A549 (cell line): ENCODE data around the gene KRABD2.

Source experiments
- ATAC-seq, 2 experiments: fragments of 200-7000 bp in 1 of 2; fragments of >200 bp in 1 of 2; cut with Nextera tagmentation in 1 of 2; cut with Tn5 transposase in 1 of 2; 3 replicates each; pipeline versions ENCODE4 v1.8.0 to v1.9.1; 2018 to 2020; ENCODE audit warnings: mild to moderate bottlenecking in 1 of 2, moderate library complexity in 1 of 2
- CTCF ChIA-PET: fragments of 300-600 bp; sonication (Branson Sonifier 250); formaldehyde crosslinking; extraction: SDS; loops from one replicate; lab custom pipeline; 2021; ENCODE audit warnings: antibody characterized with exemption, inconsistent platforms; lab: Yijun Ruan, JAX
- POLR2A ChIA-PET: fragments of 350-600 bp; formaldehyde crosslinking; extraction: SDS; loops from one replicate; lab custom pipeline; 2021; ENCODE audit warnings: antibody characterized with exemption, inconsistent platforms; lab: Yijun Ruan, JAX
- DNase-seq, 2 experiments: peaks; one replicate each; pipeline versions ENCODE4 v3.0.0 to v3.0.0-alpha.2; 2011 to 2016; ENCODE audit warnings: low read depth in 1 of 2, low spot score in 1 of 2
- FAIRE-seq: peaks from 2 replicates; lab custom pipeline; 2011; peaks lifted over from hg19 to GRCh38; lab: Jason Lieb, UNC
- H3K27ac ChIP-seq, 2 experiments: fragments of >200 bp; sonication (Bioruptor Twin); formaldehyde crosslinking; 3 replicates each; pipeline ENCODE4 v1.5.1; 2016 to 2017
- H3K4me1 ChIP-seq: fragments of >200 bp; sonication (Bioruptor Twin); formaldehyde crosslinking; 3 replicates; pipeline ENCODE4 v1.6.1; 2016
- H3K4me2 ChIP-seq: fragments of >200 bp; sonication (Bioruptor Twin); formaldehyde crosslinking; 3 replicates; pipeline ENCODE4 v1.6.1; 2016
- H3K4me3 ChIP-seq: fragments of >200 bp; sonication (Bioruptor Twin); formaldehyde crosslinking; 3 replicates; pipeline ENCODE4 v1.5.1; 2016
- H3K9me3 ChIP-seq: fragments of >200 bp; sonication (Bioruptor Twin); formaldehyde crosslinking; 3 replicates; pipeline ENCODE4 v1.6.1; 2016
- CBX8 ChIP-seq: fragments of 200-600 bp; sonication (generic); IDR thresholded peaks from 2 replicates; pipeline ENCODE4 v1.6.1; 2016
- CEBPB ChIP-seq, 2 experiments: fragments of >200 bp in 1 of 2; sonication (Bioruptor Twin) in 1 of 2; formaldehyde crosslinking in 1 of 2; IDR thresholded peaks; 2 replicates each; pipeline ENCODE4 v1.6.1; 2012 to 2016
- CHD2 ChIP-seq: fragments of 150-350 bp; IDR thresholded peaks from 2 replicates; pipeline ENCODE4 v1.6.1; 2014; ENCODE audit warnings: low read length; ENCODE audit not compliant: partially characterized antibody
- E2F6 ChIP-seq: IDR thresholded peaks from 2 replicates; pipeline ENCODE4 v1.6.1; 2012; ENCODE audit warnings: low read depth, borderline replicate concordance
- EHMT2 ChIP-seq: fragments of 200-600 bp; sonication (generic); IDR thresholded peaks from 2 replicates; pipeline ENCODE4 v1.6.1; 2016; ENCODE audit warnings: antibody characterized with exemption, low read depth, mild to moderate bottlenecking, moderate library complexity
- ELK1 ChIP-seq: fragments of 150-350 bp; IDR thresholded peaks from 2 replicates; pipeline ENCODE4 v1.6.1; 2014; ENCODE audit warnings: low read depth, mild to moderate bottlenecking, low read length
- EP300 ChIP-seq, 2 experiments: fragments of >200 bp; sonication (Bioruptor Twin); formaldehyde crosslinking; IDR thresholded peaks; 2 replicates in 1 of 2; 3 replicates in 1 of 2; pipeline ENCODE4 v1.6.1; 2016 to 2017
- ESRRA ChIP-seq: fragments of 150-350 bp; IDR thresholded peaks from 2 replicates; pipeline ENCODE4 v1.6.1; 2014; ENCODE audit warnings: mild to moderate bottlenecking, low read length, borderline replicate concordance
- HES2 ChIP-seq: fragments of >200 bp; sonication (Bioruptor Twin); formaldehyde crosslinking; IDR thresholded peaks from 2 replicates; pipeline ENCODE4 v1.6.1; 2016
- HOXB13 ChIP-seq: fragments of 250-450 bp; sonication (Bioruptor Pico); IDR thresholded peaks from 2 replicates; pipeline ENCODE4 v1.5.0; 2020; ENCODE audit warnings: low read depth, mild to moderate bottlenecking, moderate library complexity
- JUNB ChIP-seq: fragments of >200 bp; sonication (Bioruptor Twin); formaldehyde crosslinking; IDR thresholded peaks from 2 replicates; pipeline ENCODE4 v1.6.1; 2016
- KDM1A ChIP-seq: fragments of 200-600 bp; sonication (generic); IDR thresholded peaks from 2 replicates; pipeline ENCODE4 v1.6.1; 2016; ENCODE audit warnings: low read depth, mild to moderate bottlenecking
- NR3C1 ChIP-seq: fragments of >200 bp; sonication (Bioruptor Twin); formaldehyde crosslinking; IDR thresholded peaks from 3 replicates; pipeline ENCODE4 v1.6.1; 2017
- RCOR1 ChIP-seq: fragments of 150-350 bp; IDR thresholded peaks from 2 replicates; pipeline ENCODE4 v1.6.1; 2014; ENCODE audit warnings: antibody characterized with exemption, low read length, low read depth
- SMC3 ChIP-seq: fragments of >200 bp; sonication (Bioruptor Twin); formaldehyde crosslinking; IDR thresholded peaks from 3 replicates; pipeline ENCODE4 v1.6.1; 2018; ENCODE audit warnings: inconsistent platforms
- SREBF2 ChIP-seq: fragments of 450-650 bp; IDR thresholded peaks from 2 replicates; pipeline ENCODE4 v1.6.1; 2014; ENCODE audit warnings: mild to moderate bottlenecking, moderate library complexity
- TFCP2L1 ChIP-seq: fragments of 250-450 bp; sonication (Bioruptor Pico); IDR thresholded peaks from 2 replicates; pipeline ENCODE4 v1.5.0; 2021; ENCODE audit warnings: mild to moderate bottlenecking
- USF2 ChIP-seq: fragments of 450-650 bp; IDR thresholded peaks from 2 replicates; pipeline ENCODE4 v1.6.1; 2014; ENCODE audit warnings: antibody characterized with exemption
- ZNF302 ChIP-seq: fragments of 250-450 bp; sonication (Bioruptor Pico); IDR thresholded peaks from 2 replicates; pipeline ENCODE4 v1.9.0; 2021; ENCODE audit warnings: inconsistent platforms, mild to moderate bottlenecking, moderate library complexity
- ZSCAN20 ChIP-seq: fragments of 250-450 bp; sonication (Bioruptor Pico); IDR thresholded peaks from 2 replicates; pipeline ENCODE4 v1.8.0; 2022; ENCODE audit warnings: mild to moderate bottlenecking, moderate library complexity
- WGBS: methylation state at CpG from one replicate; pipeline ENCODE4 v1.1.6; 2017; ENCODE audit errors: missing lambda C conversion rate; 5-methylcytosine and 5-hydroxymethylcytosine counted together

Gene KRABD2

GRCh38 chr17:8405499-8406016 is 29.1 kb upstream of the KRABD2 start:
- Histone ChIP-seq H3K27ac (no peak overlapping the region), H3K4me2 (no peak overlapping the region)
- CTCF ChIA-PET, result interaction anchor here (0.6 to 9.9 kb wide), 5 partner anchors 14 to 489 kb away, joined by 3 to 112 read pairs (median 4); partner anchors contain the start of gene RPL26
- ATAC-seq (0 out of 6 replicates have a peak, but pooled peaks of 1 of the 2 experiments have one; percentile 14), FAIRE-seq (no peak)
- 76% methylated on average over 11 of the region's 11 CpGs for WGBS
- TF ChIP-seq EHMT2, result no peak
- TF ChIP-seq, all 56 proteins: peak for 0
- H3K9me3 ChIP-seq, result no peaks in the 10 kb centered on the region
- no peak for DNase-seq
- peaks cover 6% of the 10 kb centered on the region; the same call in 2 of the 3 replicates for H3K4me1 ChIP-seq
- no peak overlapping the region for H3K4me3 ChIP-seq
- POLR2A ChIA-PET, result interaction anchor here (1.3 kb wide), 1 partner anchor 22 kb away, joined by 3 read pairs; no protein-coding TSS in a partner anchor

- no peak for DNase-seq
- TF ChIP-seq KDM1A (no peak), HES2 (no peak), CHD2 (no peak), EP300 (IDR thresholded peaks at IDR 0.05) (no peak), TFCP2L1 (CRISPR knock-in tag) (no peak), CBX8 (no peak), USF2 (no peak), EHMT2 (no peak), SMC3 (no peak), ZNF302 (no peak), E2F6 (no peak), ELK1 (no peak), ZSCAN20 (CRISPR knock-in tag) (no peak), SREBF2 (no peak), JUNB (no peak), RCOR1 (no peak), CEBPB (IDR thresholded peaks at IDR 0.05) (no peak), NR3C1 (no peak), ESRRA (no peak)
- TF ChIP-seq, all 56 proteins: peak for 0
- peak; percentile 73 for FAIRE-seq
- H3K9me3 ChIP-seq, result no peaks in the 10 kb centered on the region
- no peak for ATAC-seq
- H3K4me3 ChIP-seq, result no peak overlapping the region
- H3K27ac ChIP-seq, result no peak overlapping the region
- H3K4me1 ChIP-seq, result no peaks in the 10 kb centered on the region
- ChIA-PET POLR2A (interaction anchor here (1.3 kb wide), 1 partner anchor 32 kb away, joined by 3 read pairs; no protein-coding TSS in a partner anchor), CTCF (interaction anchor here (0.6 to 2.0 kb wide), 6 partner anchors 9 to 486 kb away, joined by 3 to 7 read pairs (median 5); no protein-coding TSS in a partner anchor)
- WGBS, result 66% methylated on average over 11 of the region's 11 CpGs
- H3K4me2 ChIP-seq, result no peak overlapping the region
These were observed 26.5 kb upstream of the KRABD2 start for GRCh38 chr17:8402921-8403536.

GRCh38 chr17:8401107-8401506 is 24.6 kb upstream of the KRABD2 start:
- no peak overlapping the region for H3K27ac ChIP-seq
- FAIRE-seq (no peak), ATAC-seq (no peak), DNase-seq (no peak)
- H3K9me3 ChIP-seq, result no peaks in the 10 kb centered on the region
- ChIA-PET CTCF (interaction anchor here (1.1 to 5.0 kb wide), 2 partner anchors 8 to 385 kb away, joined by 3 to 22 read pairs; no protein-coding TSS in a partner anchor), POLR2A (no interaction called here)
- H3K4me3 ChIP-seq, result no peak overlapping the region
- H3K4me1 ChIP-seq, result no peaks in the 10 kb centered on the region
- H3K4me2 ChIP-seq, result no peak overlapping the region
- TF ChIP-seq HOXB13 (CRISPR knock-in tag), result no peak
- WGBS, result 47% methylated on average over 2 of the region's 2 CpGs
